Mesenchymal stem cell (in vitro differentiated cells and primary cell): ENCODE data around the gene PGA3.

Experiments used
- DNase-seq: peaks from one replicate; pipeline ENCODE4 v3.0.0-alpha.2; 2013
- H2AFZ ChIP-seq: one replicate; pipeline ENCODE4 v1.6.1; 2013; ENCODE audit warnings: low read depth, mild to moderate bottlenecking, control low read depth, inconsistent platforms, low read length, moderate library complexity
- H2AK5ac ChIP-seq: 2 replicates; pipeline ENCODE4 v1.6.1; 2013; ENCODE audit warnings: low read length, moderate library complexity, mild to moderate bottlenecking, inconsistent platforms; ENCODE audit not compliant: severe bottlenecking
- H2BK120ac ChIP-seq: one replicate; pipeline ENCODE4 v1.6.1; 2013; ENCODE audit warnings: low read depth, mild to moderate bottlenecking, inconsistent platforms, low read length, moderate library complexity
- H2BK12ac ChIP-seq, 2 experiments: one replicate each; pipeline ENCODE4 v1.6.1; 2013; ENCODE audit warnings: inconsistent platforms in 2 of 2, low read length in 2 of 2, mild to moderate bottlenecking in 2 of 2, moderate library complexity in 2 of 2, control low read depth in 1 of 2
- H2BK15ac ChIP-seq: one replicate; pipeline ENCODE4 v1.6.1; 2013; ENCODE audit warnings: mild to moderate bottlenecking, low read depth, inconsistent platforms; ENCODE audit not compliant: poor library complexity, severe bottlenecking
- H2BK5ac ChIP-seq: 2 replicates; pipeline ENCODE4 v1.6.1; 2013; ENCODE audit warnings: low read depth, mild to moderate bottlenecking, low read length, control low read depth, inconsistent platforms; ENCODE audit not compliant: poor library complexity, severe bottlenecking
- H3K14ac ChIP-seq, 2 experiments: one replicate each; pipeline ENCODE4 v1.6.1; 2013; ENCODE audit warnings: inconsistent platforms in 2 of 2, low read length in 2 of 2, control low read depth in 1 of 2, mild to moderate bottlenecking in 1 of 2, moderate library complexity in 1 of 2
- H3K18ac ChIP-seq, 2 experiments: one replicate each; pipeline ENCODE4 v1.6.1; 2013; ENCODE audit warnings: inconsistent platforms in 2 of 2, low read length in 2 of 2, control low read depth in 1 of 2, low read depth in 1 of 2, mild to moderate bottlenecking in 1 of 2
- H3K23ac ChIP-seq, 2 experiments: one replicate each; pipeline ENCODE4 v1.6.1; 2013; ENCODE audit warnings: inconsistent platforms in 2 of 2, low read length in 2 of 2, mild to moderate bottlenecking in 2 of 2, moderate library complexity in 2 of 2, control low read depth in 1 of 2
- H3K27ac ChIP-seq: 2 replicates; pipeline ENCODE4 v1.5.1; 2013; ENCODE audit warnings: mild to moderate bottlenecking, moderate library complexity, low read length, control low read depth, inconsistent platforms; ENCODE audit not compliant: poor library complexity, severe bottlenecking
- H3K27me3 ChIP-seq, 2 experiments: 2 replicates each; pipeline versions ENCODE4 v1.6.1 to v1.7.0; 2013; ENCODE audit warnings: low read length in 2 of 2, mild to moderate bottlenecking in 2 of 2, moderate library complexity in 2 of 2, control low read depth in 1 of 2, inconsistent platforms in 1 of 2; ENCODE audit not compliant: control insufficient read depth in 1 of 2, insufficient read depth in 1 of 2
- H3K36me3 ChIP-seq, 2 experiments: 2 replicates each; pipeline versions ENCODE4 v1.6.1 to v1.7.0; 2013; ENCODE audit warnings: low read length in 2 of 2, control low read depth in 1 of 2, inconsistent platforms in 1 of 2, low read depth in 1 of 2, mild to moderate bottlenecking in 1 of 2; ENCODE audit not compliant: insufficient read depth in 2 of 2, control insufficient read depth in 1 of 2
- H3K4ac ChIP-seq, 2 experiments: one replicate each; pipeline ENCODE4 v1.6.1; 2013; ENCODE audit warnings: inconsistent platforms in 2 of 2, low read length in 2 of 2, mild to moderate bottlenecking in 2 of 2, moderate library complexity in 2 of 2, control low read depth in 1 of 2, low read depth in 1 of 2
- H3K4me1 ChIP-seq: 2 replicates; pipeline ENCODE4 v1.6.1; 2013; ENCODE audit warnings: low read depth, low read length, control low read depth; ENCODE audit not compliant: control insufficient read depth, insufficient read depth
- H3K4me2 ChIP-seq: 2 replicates; pipeline ENCODE4 v1.6.1; 2013; ENCODE audit warnings: low read length, mild to moderate bottlenecking, inconsistent platforms; ENCODE audit not compliant: poor library complexity, severe bottlenecking
- H3K4me3 ChIP-seq, 2 experiments: 2 replicates each; pipeline versions ENCODE4 v1.5.1 to v1.7.0; 2013; ENCODE audit warnings: low read length in 2 of 2, mild to moderate bottlenecking in 2 of 2, control low read depth in 1 of 2, low read depth in 1 of 2; ENCODE audit not compliant: insufficient read depth in 1 of 2
- H3K79me1 ChIP-seq: replicated peaks from 2 replicates; pipeline ENCODE4 v1.6.1; 2013; ENCODE audit warnings: mild to moderate bottlenecking, control low read depth, low read length, inconsistent platforms; ENCODE audit not compliant: poor library complexity, severe bottlenecking
- H3K9ac ChIP-seq: 2 replicates; pipeline ENCODE4 v1.7.0; 2013; ENCODE audit warnings: mild to moderate bottlenecking, low read length, moderate library complexity
- H3K9me3 ChIP-seq: 2 replicates; pipeline ENCODE4 v1.7.0; 2013; ENCODE audit warnings: mild to moderate bottlenecking, low read length; ENCODE audit not compliant: control insufficient read depth
- H4K8ac ChIP-seq: one replicate; pipeline ENCODE4 v1.6.1; 2013; ENCODE audit warnings: inconsistent platforms, mild to moderate bottlenecking, low read length, moderate library complexity
- H4K91ac ChIP-seq: one replicate; pipeline ENCODE4 v1.6.1; 2013; ENCODE audit warnings: mild to moderate bottlenecking, low read length, inconsistent platforms
- WGBS: methylation state at CpG from one replicate; pipeline ENCODE4 v1.1.7; 2013; ENCODE audit warnings: mixed read lengths; 5-methylcytosine and 5-hydroxymethylcytosine counted together

The PGA3 gene

DNA sequence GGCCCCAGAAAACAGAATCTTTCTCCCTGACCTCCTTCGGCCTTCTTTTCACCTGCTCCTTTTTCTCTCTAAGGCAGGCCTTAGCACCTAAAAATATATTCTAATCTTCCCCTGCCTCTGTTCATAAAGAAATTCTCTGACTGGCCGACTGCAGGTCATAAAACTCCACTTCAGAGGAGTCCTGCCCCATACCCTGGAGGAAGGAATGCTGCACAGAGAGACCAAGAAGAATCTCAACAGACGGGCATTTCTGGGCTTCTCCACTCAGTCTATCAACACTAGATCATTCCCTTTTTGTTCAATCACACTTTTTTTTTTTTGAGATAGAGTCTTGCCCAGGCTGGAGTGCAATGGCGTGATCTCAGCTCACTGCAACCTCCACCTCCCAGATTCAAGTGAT lies 19.7 kb upstream of the PGA3 start:
- no peak overlapping the region for H3K4me2 ChIP-seq
- no peak for DNase-seq
- no peaks in the 10 kb centered on the region for H3K9me3 ChIP-seq
- no peak overlapping the region for H2BK15ac ChIP-seq
- no peak overlapping the region for H2BK12ac ChIP-seq
- H3K18ac ChIP-seq: no peak overlapping the region
- H2AK5ac ChIP-seq: no peak overlapping the region
- H4K91ac ChIP-seq: no peak overlapping the region
- no peak overlapping the region for H3K4ac ChIP-seq
- no peaks in the 10 kb centered on the region for H3K79me1 ChIP-seq
- no peak overlapping the region for H4K8ac ChIP-seq
- H3K27ac ChIP-seq: no peak overlapping the region
- H2AFZ ChIP-seq: no peak overlapping the region
- no peak overlapping the region for H3K9ac ChIP-seq
- no peak overlapping the region for H2BK120ac ChIP-seq
- no peak overlapping the region for H3K23ac ChIP-seq
- H3K36me3 ChIP-seq: no peaks in the 10 kb centered on the region
- no peak overlapping the region for H3K4me3 ChIP-seq
- H3K14ac ChIP-seq: no peak overlapping the region
- H3K27me3 ChIP-seq: peaks cover 5 to 13% of the 10 kb centered on the region in 2 experiments
- H2BK5ac ChIP-seq: no peak overlapping the region
- no peaks in the 10 kb centered on the region for H3K4me1 ChIP-seq
- WGBS: 66% methylated on average over 3 of the region's 4 CpGs

GRCh38 chr11:61186504-61186903 lies 16.8 kb upstream of the PGA3 start:
- H3K23ac ChIP-seq: no peak overlapping the region
- DNase-seq: no peak

DNA sequence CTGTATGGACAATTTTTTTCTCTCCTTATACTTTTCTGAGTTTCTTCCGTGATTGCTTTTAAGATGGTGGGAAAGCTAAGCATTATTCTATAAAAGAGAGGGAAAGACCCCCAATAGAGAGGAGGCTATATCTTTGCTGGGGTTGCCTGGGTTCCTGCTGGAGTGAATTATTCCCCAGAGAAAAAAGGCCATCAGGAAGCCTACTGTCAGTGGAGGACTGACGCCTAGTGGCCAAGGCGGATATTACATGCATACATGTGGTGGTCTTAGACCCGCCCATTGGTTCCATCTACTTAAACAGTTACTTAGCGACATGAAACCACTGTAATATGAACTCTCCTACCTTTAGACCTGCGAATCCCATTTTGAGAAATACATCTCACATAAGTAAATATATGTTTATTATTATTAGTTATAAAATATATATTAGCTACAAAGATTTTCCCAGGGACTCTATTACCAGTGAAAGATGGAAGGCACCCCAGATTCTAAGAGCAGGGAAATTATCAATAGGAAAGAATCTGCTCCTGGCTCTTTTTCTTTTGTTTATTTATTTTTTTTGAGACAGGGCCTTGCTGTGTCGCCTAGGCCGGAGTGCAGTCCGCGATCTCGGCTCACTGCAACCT lies 15.7 kb upstream of the PGA3 start:
- Histone ChIP-seq H4K8ac (no peak overlapping the region), H3K9me3 (peaks cover 7% of the 10 kb centered on the region)

More at GRCh38 chr11:61186504-61186903, 16.8 kb upstream of the PGA3 start:
- WGBS: 87% methylated on average over 8 of the region's 8 CpGs
- no peak overlapping the region for H2BK12ac ChIP-seq
- peaks cover 5% of the 10 kb centered on the region for H3K9me3 ChIP-seq
- H3K14ac ChIP-seq: no peak overlapping the region
- peaks cover 0 to 5% of the 10 kb centered on the region in 2 experiments for H3K27me3 ChIP-seq
- H3K4me2 ChIP-seq: no peak overlapping the region
- no peak overlapping the region for H2BK120ac ChIP-seq
- no peak overlapping the region for H3K18ac ChIP-seq
- H3K36me3 ChIP-seq: no peaks in the 10 kb centered on the region
- no peak overlapping the region for H2BK5ac ChIP-seq
- no peak overlapping the region for H2AK5ac ChIP-seq
- H3K4me3 ChIP-seq: no peak overlapping the region
- no peak overlapping the region for H4K8ac ChIP-seq
- H4K91ac ChIP-seq: no peak overlapping the region
- no peak overlapping the region for H2BK15ac ChIP-seq
- no peak overlapping the region for H3K9ac ChIP-seq
- no peaks in the 10 kb centered on the region for H3K79me1 ChIP-seq
- no peaks in the 10 kb centered on the region for H3K4me1 ChIP-seq
- H3K27ac ChIP-seq: no peak overlapping the region
- H2AFZ ChIP-seq: no peak overlapping the region
- H3K4ac ChIP-seq: no peak overlapping the region

GRCh38 chr11:61189933-61190332 lies 13.4 kb upstream of the PGA3 start:
- no peak overlapping the region for H4K8ac ChIP-seq
- H3K27ac ChIP-seq: no peak overlapping the region
- H3K79me1 ChIP-seq: no peaks in the 10 kb centered on the region
- H3K36me3 ChIP-seq: no peaks in the 10 kb centered on the region
- no peak overlapping the region for H3K18ac ChIP-seq
- H3K4me1 ChIP-seq: peaks cover 3% of the 10 kb centered on the region
- no peak overlapping the region for H3K14ac ChIP-seq
- H4K91ac ChIP-seq: no peak overlapping the region
- DNase-seq: no peak
- no peak overlapping the region for H3K4me3 ChIP-seq
- WGBS: 86% methylated on average over 7 of the region's 8 CpGs
- H2BK12ac ChIP-seq: no peak overlapping the region
- H2BK120ac ChIP-seq: no peak overlapping the region
- no peak overlapping the region for H2AK5ac ChIP-seq
- no peak overlapping the region for H3K23ac ChIP-seq
- H3K9ac ChIP-seq: no peak overlapping the region
- no peak overlapping the region for H2BK5ac ChIP-seq
- peaks cover 7% of the 10 kb centered on the region for H3K9me3 ChIP-seq
- no peak overlapping the region for H2BK15ac ChIP-seq
- no peak overlapping the region for H3K4me2 ChIP-seq
- peaks cover 0 to 11% of the 10 kb centered on the region in 2 experiments for H3K27me3 ChIP-seq
- no peak overlapping the region for H3K4ac ChIP-seq
- H2AFZ ChIP-seq: no peak overlapping the region

More for the DNA sequence above, 15.7 kb upstream of the PGA3 start:
- Histone ChIP-seq H2BK120ac (no peak overlapping the region), H2BK15ac (no peak overlapping the region), H3K27me3 (peaks cover 0 to 5% of the 10 kb centered on the region in 2 experiments), H3K23ac (no peak overlapping the region), H3K18ac (no peak overlapping the region), H2AFZ (no peak overlapping the region), H3K36me3 (no peaks in the 10 kb centered on the region), H3K14ac (no peak overlapping the region), H3K79me1 (no peaks in the 10 kb centered on the region), H4K91ac (no peak overlapping the region), H3K4me1 (no peaks in the 10 kb centered on the region), H3K27ac (no peak overlapping the region), H3K4me3 (no peak overlapping the region), H2AK5ac (no peak overlapping the region), H3K9ac (no peak overlapping the region), H2BK12ac (no peak overlapping the region), H2BK5ac (no peak overlapping the region), H3K4ac (no peak overlapping the region), H3K4me2 (no peak overlapping the region)
- 45% methylated on average over 9 of the region's 11 CpGs for WGBS
- DNase-seq: peak; percentile 81
